NCI-H2196 treated with DMSO at 0.1 percent for 48 hours (cell line): ENCODE data around the gene KCNG4.

Experiments
- DNase-seq: peaks from one replicate; lab custom pipeline; 2025; ENCODE audit not compliant: unreplicated experiment; lab: John Stamatoyannopoulos, UW

KCNG4 gene, protein sequence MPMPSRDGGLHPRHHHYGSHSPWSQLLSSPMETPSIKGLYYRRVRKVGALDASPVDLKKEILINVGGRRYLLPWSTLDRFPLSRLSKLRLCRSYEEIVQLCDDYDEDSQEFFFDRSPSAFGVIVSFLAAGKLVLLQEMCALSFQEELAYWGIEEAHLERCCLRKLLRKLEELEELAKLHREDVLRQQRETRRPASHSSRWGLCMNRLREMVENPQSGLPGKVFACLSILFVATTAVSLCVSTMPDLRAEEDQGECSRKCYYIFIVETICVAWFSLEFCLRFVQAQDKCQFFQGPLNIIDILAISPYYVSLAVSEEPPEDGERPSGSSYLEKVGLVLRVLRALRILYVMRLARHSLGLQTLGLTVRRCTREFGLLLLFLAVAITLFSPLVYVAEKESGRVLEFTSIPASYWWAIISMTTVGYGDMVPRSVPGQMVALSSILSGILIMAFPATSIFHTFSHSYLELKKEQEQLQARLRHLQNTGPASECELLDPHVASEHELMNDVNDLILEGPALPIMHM

DNA sequence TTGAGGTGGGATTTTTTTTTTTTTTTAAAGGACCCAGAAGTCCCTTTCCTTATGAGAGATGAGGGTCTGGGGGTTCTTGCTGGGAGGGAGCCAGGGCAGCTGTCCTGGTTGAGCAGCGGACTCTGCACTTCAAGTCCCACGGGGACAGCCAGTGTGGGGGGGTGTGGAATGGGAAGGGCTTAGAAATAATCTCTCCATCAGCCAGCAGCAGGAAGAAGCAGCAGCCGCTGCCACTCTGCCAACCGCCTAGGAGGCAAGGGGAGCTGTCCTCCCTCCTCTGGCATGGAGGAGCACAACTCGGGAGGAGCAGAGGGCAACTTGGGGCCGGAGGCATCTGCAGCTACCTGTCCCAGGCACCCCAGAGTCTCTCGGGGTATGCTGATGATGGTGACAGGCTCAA, at the start of gene KCNG4:
Gene KCNG4, minus strand, starts transcription at position 104 of the 400 bp plus-strand sequence. CDS start 2,527 bp downstream, outside the sequence.
- DNase-seq, result no peak

DNA sequence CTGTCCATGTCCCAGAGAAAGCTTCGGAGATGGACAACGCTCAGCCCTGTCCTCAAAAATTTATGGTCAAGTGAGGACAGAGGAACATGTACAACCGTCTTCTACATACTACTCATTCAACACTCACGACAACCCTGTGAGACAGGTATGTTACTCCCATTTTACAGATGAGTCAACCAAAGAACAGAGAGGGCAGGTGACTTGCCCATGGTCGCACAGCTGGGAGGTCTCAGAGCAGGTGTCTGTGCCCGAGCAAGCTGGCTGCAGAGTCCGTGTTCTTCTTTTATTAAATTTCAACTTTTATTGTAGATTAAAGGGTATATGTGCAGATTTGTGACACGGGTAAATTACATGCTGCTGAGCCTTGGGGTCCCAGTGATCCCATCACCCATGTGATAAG, 49.1 kb upstream of the KCNG4 start:
- no peak for DNase-seq

DNA sequence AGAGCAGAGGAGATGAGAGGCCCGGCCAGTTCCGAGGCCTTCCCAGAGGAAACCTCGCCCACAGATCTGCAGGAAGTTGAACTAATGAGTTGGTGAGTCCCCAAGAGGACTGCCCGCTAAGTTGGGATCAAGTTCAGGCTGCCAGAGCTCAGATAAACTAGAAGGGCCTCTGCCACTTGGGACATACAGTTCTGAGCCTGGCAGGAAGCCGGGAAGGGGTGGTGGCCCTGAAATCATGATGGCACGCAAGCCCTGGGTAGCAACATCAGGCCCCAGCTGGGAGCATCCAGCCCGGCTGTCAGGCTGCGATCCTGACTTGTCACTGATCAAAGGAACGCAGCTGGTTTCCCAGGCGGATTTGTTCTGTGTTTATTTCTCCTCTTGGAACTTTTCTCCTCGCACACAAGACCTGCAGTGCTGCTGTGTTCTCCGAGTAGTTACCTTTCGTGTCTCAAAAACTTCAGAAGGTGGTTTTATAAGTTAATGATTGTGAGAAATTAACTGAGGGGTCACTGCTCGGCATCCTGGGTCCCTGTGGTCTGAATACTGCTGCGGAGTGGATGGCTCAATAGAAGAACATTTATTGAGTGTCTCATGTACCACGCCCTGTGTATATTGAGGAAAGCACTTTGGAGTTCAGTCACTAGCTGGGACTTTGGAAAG, 46.9 kb upstream of the KCNG4 start:
- no peak for DNase-seq

DNA sequence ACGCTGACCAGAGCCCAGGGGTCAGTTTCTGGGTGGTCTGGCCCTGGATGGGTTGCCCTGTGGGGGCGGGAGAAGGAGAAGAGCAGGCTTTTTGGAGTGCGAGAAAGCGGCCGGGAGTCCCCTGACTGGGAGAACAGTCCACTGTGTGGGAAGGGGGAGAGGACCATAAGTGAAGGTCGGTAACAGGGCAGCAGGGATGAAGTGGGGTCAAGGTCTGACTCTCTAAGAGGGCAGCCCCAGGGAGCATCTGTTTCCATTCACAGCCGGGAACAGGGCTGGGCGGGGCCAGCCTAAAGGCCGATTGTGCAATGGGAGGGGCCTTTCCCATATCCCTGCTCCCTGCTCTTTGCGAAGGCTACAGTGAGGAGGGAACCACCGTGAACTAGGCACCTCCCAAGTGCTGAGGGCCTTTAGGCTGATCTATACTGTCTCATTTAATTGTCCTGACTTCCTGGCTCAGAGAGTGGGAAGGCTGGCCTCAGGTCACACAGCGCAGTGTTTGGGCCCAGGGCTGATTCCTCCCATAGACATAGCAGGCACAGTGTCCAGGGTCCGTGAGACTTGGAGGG, 44.4 kb upstream of the KCNG4 start:
- no peak for DNase-seq

DNA sequence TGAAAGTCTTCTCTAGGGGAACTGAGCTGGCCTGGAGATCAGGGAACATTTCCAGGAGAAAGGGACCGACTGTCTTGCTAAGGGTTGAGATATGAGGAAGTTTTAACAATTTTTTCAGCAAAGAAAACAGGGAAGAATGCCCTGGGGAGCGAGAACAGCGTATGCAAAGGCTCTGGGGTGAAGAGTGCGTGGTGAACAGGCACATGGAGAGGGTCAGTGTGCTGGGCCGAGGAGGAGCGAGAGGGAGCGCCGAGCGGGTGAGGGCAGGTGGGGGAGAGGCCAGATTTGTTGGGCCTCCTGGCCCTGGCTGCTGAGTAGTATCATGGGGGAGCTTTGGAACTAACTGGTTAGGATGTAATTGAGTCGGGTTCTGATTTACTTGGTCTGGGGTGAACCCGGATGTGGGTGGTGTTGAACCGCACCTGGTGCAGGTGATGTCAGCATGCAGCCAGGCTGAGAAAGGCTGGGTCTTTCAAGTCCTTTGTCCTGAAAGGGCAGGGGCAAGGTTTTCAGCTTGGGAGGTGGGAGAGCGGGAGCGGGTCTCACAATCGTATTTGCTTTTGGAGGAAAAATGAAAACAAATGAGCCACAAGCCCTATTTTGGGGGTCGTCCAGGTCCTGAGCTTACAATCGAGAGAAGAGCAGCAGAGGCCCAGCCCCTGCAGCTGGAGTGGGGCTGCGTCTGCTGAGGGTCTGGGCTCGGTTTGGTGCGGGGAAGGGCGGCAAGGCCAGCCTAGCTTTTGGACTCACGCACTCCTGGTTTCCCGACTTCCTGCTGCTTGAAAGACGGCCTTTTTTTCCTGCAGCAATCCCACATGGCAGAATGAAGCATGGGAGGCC, 43.7 kb upstream of the KCNG4 start:
- no peak for DNase-seq

DNA sequence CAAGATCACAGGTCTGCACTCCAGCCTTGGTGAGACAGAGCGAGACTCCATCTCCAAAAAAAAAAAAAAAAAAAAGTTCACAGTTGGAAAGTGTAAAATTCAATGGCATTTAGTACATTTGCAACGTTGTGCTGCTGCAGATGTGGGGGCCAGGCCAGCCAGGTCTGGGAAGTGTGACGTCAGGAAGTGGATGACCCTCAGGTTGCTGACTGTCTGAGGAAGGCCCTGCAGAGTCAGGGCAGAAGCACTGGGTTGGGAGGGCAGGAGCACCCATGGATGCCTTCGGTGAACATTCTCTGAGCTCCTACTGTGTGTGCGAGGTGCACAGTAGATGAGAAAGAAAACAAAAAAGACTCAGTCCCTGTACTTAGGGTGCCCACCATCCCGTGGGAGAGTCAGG, 42.7 kb upstream of the KCNG4 start:
- no peak for DNase-seq

DNA sequence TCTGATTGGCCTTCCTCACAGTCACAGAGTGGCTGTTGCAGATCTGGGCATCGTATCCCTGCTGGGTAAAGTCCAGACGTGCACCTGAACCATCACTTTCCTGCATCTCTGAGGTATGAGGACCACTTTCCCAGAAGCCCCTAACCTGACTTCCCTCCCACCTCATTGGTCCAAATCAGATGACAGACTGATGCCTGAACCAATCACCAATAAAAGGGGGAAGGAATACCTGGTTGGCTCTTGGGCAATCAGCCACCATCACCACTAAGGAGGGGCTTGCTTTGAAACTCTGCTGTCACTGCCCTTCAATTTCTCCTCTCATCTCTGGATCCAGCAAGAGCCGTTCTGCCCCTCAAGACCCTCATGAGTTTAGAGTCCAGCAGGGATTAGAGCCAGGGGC, 41.3 kb upstream of the KCNG4 start:
- DNase-seq, result no peak

DNA sequence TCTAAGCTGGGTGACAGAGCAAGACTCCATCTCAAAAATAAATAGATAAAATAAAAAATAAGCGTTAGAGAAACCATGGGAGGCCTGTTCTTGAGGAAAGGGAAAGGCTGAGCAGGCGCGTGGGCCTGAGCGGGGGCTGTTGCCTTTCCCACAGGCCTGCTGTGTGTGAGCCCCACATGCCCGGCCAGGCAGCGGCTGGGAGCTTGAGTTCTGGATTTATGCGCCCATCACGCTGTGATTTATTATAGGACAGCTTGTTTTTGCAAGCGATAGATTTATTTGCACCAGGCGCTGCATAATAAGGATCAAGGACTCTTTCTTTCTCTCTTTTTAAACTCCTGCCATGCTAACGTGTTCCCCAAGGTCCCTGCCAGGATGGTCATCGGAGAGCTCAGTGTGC, 40.1 kb upstream of the KCNG4 start:
- DNase-seq, result no peak

DNA sequence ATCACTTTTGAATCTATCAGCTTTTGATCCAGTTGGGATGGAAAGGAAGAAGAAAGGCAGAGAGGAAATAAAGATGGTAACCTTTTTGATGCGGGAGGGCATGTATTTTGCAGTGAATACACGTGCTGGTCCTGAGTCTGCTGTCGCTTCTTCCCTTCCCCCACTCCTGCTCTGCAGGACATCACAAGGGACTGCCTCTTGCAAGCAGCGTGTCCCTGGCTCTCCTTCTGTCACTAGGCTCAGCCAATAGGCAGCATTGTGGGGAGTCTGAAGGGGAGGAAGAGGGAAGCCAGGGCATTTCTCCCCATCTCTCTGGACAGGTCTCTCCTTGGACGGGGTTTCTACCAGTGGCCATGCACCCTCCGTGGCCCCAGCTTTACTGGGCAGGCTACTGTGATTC, 39.2 kb upstream of the KCNG4 start:
- DNase-seq, result no peak

DNA sequence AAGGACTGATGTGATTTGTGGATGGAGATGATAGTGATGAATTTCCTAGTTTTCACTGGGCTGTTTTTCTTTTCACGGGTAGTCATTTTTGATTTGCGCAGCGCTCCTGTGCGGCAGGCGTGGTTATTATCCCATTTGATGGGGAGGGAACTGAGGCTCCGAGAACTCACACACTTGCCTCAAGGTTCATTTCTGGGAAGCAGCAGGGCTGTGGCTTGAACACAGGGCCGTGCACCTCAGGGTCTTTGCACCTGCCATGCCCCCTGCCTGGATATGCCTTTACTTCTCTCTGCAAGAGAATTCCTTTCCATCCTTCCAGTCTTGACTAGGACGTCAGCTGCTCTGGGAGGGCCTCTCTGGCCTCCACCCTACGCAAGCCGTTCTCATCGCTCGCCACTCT, 38.5 kb upstream of the KCNG4 start:
- no peak for DNase-seq

DNA sequence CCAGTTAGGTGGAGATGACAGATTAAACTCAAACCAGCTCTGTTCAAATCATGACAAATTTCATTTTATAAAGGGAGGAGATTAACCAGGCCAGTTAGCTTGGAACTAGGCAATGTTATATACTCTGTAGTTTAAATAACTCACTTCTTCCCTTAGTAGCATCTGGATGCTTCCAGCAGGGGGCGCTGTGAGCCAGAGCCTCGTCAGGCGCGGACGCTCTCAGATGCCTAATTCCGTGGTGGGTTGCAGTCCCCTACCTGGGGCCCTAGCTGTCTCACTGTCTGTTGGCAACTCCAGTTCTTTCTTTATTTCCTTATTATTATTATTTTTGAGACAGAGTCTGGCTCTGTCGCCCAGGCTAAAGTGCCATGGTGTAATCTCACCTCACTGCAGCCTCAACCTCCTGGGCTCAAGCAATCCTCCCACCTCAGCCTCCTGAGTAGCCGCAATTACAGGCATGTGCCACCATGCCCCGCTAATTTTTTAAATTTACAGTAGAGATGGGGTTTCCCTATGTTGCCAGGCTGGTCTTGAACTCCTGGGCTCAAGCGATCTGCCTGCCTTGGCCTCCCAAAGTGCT, 37.5 kb upstream of the KCNG4 start:
- DNase-seq, result no peak

DNA sequence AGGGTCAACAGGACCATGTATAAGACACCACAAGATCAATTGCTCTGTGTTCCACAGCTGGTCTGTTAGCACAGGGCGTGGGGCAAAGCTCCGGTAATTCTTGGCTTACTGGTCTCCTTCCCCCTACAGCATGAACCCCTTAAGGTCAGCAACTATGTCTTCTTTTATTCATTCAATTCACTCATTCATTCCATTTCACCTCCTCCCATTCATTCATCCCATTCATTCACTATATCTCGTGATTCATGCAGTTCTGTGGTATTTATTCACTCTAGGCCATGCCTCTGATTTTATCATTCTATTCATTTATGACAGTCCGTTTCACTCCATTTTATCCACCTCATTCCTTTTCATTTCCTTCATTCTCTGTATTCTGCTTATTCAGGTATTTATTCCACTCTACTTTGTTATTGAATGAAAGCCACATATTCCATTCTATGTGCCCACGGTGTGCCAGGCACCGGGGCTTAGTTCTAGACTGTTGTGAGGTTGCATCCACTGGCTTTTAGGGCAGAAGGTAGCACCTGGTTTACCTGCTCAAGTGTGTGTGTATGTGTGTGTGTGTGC, 35.9 kb upstream of the KCNG4 start:
- no peak for DNase-seq

DNA sequence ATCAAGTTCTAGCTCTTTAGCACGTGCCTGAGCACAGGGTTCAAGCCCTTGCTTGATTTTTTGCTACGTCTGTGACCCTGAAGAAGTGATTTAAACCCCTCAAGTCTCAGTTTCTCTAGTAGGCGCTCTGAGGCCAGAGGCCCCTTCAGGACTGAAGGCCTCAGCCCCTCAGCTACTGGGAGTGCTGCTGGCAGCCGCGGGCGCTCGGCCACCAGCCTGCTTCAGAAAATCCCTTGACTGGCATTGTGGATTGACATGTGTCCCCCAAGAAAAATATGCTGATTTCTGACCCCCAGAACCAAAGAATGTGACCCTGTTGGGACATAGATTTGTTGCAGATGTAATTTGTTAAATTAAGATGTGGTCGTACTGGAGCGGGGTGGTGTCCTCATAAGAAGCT, 34.7 kb upstream of the KCNG4 start:
- no peak for DNase-seq

DNA sequence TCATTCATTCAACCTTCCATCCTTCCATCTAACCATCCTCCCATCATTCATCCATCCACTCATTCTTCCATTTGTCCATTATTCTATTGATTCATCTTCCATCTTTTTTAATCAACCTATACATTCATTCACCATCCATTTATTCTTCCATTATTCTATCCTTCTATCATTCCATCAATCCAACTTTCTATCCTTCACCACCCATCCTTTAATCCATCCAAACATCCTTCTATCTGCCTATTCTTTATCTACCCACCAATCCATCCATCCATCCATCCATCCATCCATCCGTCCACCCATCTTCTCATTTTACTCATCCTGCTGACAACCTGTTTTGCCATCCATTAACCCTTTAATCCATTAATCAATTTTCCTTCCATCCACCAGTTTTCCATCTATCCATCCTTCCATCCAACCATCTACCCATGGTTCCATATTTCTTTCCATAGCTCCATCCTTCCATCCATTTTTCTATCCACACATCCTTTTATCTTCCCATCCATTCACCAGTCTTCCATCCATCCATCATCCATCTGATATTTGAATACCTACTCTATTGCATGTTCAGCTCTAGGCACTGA, 33.0 kb upstream of the KCNG4 start:
- no peak for DNase-seq

DNA sequence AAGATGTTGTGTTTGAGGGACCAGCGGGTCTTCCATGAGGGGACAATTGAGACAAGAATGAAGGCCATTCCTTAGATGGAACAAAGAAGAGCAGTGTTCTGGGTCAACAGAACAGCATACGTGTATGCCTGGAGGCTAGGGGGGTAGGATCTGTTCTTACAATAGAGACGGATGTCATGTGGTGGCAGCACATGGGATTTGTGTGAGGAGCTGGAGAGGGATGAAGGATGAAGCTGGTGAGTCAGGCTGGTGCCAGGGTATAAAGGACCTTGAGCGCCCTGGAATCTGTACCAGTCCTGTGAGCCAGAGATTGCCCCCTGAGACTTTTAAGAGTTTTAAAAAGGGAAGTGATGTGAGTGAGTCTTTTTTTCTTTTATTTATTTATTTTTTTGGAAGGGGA, 32.1 kb upstream of the KCNG4 start:
- no peak for DNase-seq

DNA sequence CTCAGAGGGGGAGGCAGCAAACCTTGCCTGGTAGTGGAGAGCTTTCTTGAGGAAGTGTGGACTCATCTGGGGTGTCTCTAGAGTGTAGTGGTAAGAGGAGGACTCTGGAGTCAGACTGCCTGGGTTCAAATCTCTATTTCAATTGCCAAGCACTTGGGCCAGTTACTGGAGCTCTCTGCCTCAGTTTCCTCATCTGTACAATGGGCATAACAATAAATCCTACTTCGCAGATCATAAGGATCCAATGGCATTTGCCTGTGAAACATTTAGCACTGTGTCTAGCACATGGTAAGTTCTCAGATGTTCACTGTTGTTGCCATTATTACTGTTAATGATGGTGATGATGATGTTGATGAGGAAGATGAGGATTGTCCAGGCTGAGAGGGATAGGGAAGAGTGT, 31.2 kb upstream of the KCNG4 start:
- no peak for DNase-seq

DNA sequence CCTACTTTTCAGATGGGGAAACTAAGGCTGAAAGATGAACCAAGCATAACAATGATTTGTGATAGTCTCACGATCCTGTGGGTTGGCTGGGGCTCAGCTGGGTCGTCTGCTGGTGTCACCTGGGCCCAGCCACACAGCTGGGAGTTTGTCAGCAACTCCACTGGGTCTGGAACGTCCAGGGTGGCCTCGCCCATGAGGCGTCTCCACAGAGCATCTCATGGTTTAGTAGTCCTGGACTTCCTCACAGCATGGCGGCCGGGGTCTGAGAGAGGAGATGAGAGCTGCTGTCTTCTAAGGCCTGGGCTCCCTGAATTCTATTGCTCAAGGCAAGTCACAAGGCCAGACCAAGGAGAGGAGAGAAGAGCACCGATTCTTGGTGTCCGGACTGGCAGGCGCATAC, 30.7 kb upstream of the KCNG4 start:
- no peak for DNase-seq

DNA sequence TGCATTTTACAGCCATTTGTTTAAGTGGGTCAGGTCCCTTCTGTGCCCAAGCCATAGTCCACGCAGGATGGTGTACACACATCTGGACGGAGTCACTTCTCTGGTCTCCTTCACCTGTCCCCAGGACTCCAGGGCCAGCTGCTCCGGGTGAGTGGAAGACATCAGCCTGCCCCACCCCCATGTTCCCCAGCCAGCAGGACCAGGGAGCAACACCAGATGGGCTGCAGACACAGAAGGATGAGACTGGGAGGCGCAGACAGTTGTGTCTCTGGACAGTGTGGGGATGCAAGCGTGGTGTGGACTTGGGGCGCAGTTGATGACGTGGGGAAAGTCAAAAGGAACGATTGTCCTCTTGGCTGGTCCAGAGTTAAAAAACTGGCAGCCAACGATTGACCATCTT, 30.3 kb upstream of the KCNG4 start:
- DNase-seq, result no peak

DNA sequence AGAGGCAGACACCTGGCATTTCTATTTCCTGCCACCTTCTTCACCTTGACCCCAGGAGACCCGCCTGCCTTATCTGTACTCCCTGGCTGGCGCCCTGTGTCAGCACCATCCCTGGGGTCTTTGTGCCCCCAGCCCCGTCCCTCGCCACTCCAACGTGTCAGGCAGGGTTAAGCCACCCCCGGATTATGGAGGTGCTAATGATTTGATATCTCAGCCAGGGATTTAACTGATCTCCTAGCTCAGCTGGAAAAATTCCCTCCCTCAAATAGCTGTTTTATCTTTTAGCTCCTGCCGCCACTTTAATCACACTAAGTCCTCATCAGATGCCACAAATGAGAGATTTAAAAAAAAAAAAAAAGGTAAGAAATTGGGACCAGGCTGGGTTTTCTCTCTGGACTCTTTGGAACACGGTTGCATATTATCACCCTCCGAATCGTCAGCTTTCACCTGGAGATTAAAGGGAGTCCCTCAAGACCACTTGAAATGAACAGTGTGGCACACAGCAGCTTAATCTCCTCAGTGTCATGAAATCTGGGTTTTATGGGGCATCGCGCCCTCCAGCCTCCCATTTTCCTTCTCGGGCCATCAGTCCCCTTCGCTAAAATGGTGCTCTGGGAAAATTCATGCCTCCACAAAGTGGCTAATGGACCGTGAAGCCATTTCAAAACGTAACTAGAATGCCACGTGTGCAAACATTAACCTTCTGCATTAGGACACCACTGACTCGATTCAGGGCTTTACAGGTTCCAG, 28.7 kb upstream of the KCNG4 start:
- DNase-seq, result no peak

DNA sequence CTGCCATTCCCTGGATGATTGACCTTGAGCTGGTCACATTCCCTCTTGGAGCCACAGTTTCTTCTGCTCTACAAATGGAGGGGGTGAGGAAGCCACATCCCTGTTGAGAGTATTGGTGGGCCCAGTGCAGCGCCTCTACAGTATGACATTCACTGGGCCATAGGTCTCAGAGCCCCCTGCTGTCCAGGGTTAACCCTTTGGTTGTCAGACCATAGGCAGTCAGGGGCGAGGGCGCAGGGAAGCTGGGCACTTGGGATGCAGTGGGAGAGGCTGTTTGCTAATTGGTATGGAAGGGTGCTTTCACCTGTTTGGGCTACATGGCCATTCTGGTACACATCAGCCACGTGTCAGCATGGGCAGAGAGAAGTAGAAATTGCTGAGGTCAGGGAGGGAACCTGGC, 27.6 kb upstream of the KCNG4 start:
- DNase-seq, result no peak
